PFSK-1 (cell line): ENCODE data around the gene CRNKL1.

Source experiments
- POLR2AphosphoS5 ChIP-seq: IDR thresholded peaks from 2 replicates; pipeline ENCODE4 v1.6.1; 2012; ENCODE audit warnings: low read depth, mild to moderate bottlenecking, control low read depth, low read length, moderate library complexity
- REST ChIP-seq, 2 experiments: IDR thresholded peaks; 2 replicates each; pipeline versions ENCODE4 v1.6.1 to v1.8.0; 2011 to 2012; ENCODE audit warnings: low read depth in 2 of 2, low read length in 2 of 2, control low read depth in 1 of 2, inconsistent platforms in 1 of 2, mild to moderate bottlenecking in 1 of 2, moderate library complexity in 1 of 2; ENCODE audit not compliant: insufficient read depth in 1 of 2
- SIN3A ChIP-seq: IDR thresholded peaks from 2 replicates; pipeline ENCODE4 v1.6.1; 2012; ENCODE audit warnings: mild to moderate bottlenecking, low read length, moderate library complexity, borderline replicate concordance; ENCODE audit not compliant: insufficient read depth
- TAF1 ChIP-seq: IDR thresholded peaks from 2 replicates; pipeline ENCODE4 v1.6.1; 2012; ENCODE audit warnings: low read length, control low read depth, borderline replicate concordance; ENCODE audit not compliant: insufficient read depth

- no peak for TF ChIP-seq TAF1
- no peak for TF ChIP-seq POLR2AphosphoS5
- TF ChIP-seq SIN3A, result no peak
- TF ChIP-seq REST (IDR thresholded peaks at IDR 0.05; ENCODE audit: insufficient read depth in 1 of 2, low read depth in 2 of 2, low read length in 2 of 2), result no peak
These were observed 546 bp downstream of the CRNKL1 start for GRCh38 chr20:20051767-20052073.
